ENCODE results near the gene TNFRSF4.
A peak's percentile ranks its signal among the peaks of the same experiment; 100 is the strongest.

TNFRSF4 gene

GRCh38 chr1:1232796-1233566 lies 19.0 kb upstream of the TNFRSF4 start:
- Mint-ChIP-seq H3K27me3 (no peaks in the 10 kb centered on the region), H3K9me3 (no peaks in the 10 kb centered on the region), H3K4me1 (peaks cover 29% of the 10 kb centered on the region), H3K36me3 (peaks cover 28% of the 10 kb centered on the region), H3K27ac (peak overlapping the region; percentile 6), H3K4me3 (peak overlapping the region; percentile 67)
- DNase-seq = no peak
- CTCF ChIA-PET = no interaction called here

GRCh38 chr1:1232208-1232795 lies 18.3 kb upstream of the TNFRSF4 start, which contains the start of gene B3GALT6:
Gene B3GALT6, plus strand, starts transcription at chr1:1232237. Its CDS starts 42 bp downstream, at chr1:1232279.
- CTCF ChIA-PET = no interaction called here
- Mint-ChIP-seq H3K27me3 (no peaks in the 10 kb centered on the region), H3K36me3 (peaks cover 28% of the 10 kb centered on the region), H3K9me3 (no peaks in the 10 kb centered on the region), H3K4me1 (peaks cover 29% of the 10 kb centered on the region), H3K27ac (peak within 1 kb of the TSS; percentile 92), H3K4me3 (peak within 1 kb of the TSS; percentile 95)
- DNase-seq = no peak

- H3K9me3 Mint-ChIP-seq = no peaks in the 10 kb centered on the region
- peak within 1 kb of the TSS; percentile 95 for H3K4me3 Mint-ChIP-seq
- peak within 1 kb of the TSS; percentile 92 for H3K27ac Mint-ChIP-seq
- H3K4me1 Mint-ChIP-seq = peaks cover 29% of the 10 kb centered on the region
- CTCF ChIA-PET = interaction anchor here (0.6 to 3.2 kb wide), 3 partner anchors 16 to 110 kb away, joined by 3 to 38 read pairs (median 5); no protein-coding TSS in a partner anchor
- no peaks in the 10 kb centered on the region for H3K27me3 Mint-ChIP-seq
- H3K36me3 Mint-ChIP-seq = peaks cover 28% of the 10 kb centered on the region
- DNase-seq = peak; percentile 98
These were observed 17.7 kb upstream of the TNFRSF4 start, which contains the start of gene SDF4 for GRCh38 chr1:1231400-1232207. Gene SDF4, minus strand, starts transcription at chr1:1232001. Its CDS starts 3,229 bp downstream, at chr1:1228772.

- peaks cover 30% of the 10 kb centered on the region for H3K36me3 Mint-ChIP-seq
- H3K27ac Mint-ChIP-seq = peak overlapping the region; percentile 92
- CTCF ChIA-PET = interaction anchor here (0.6 to 3.2 kb wide), 5 partner anchors 15 to 229 kb away, joined by 3 to 38 read pairs (median 4); no protein-coding TSS in a partner anchor
- no peaks in the 10 kb centered on the region for H3K9me3 Mint-ChIP-seq
- no peak for DNase-seq
- no peaks in the 10 kb centered on the region for H3K27me3 Mint-ChIP-seq
- peak overlapping the region; percentile 95 for H3K4me3 Mint-ChIP-seq
- peaks cover 29% of the 10 kb centered on the region for H3K4me1 Mint-ChIP-seq
These were observed 16.9 kb upstream of the TNFRSF4 start for GRCh38 chr1:1230656-1231399.

- DNase-seq = no peak
- CTCF ChIA-PET = interaction anchor here (0.6 to 3.2 kb wide), 3 partner anchors 108 to 228 kb away, joined by 4 to 38 read pairs (median 4); no protein-coding TSS in a partner anchor
- peak overlapping the region; percentile 38 for H3K4me3 Mint-ChIP-seq
- no peak overlapping the region for H3K27ac Mint-ChIP-seq
- no peaks in the 10 kb centered on the region for H3K27me3 Mint-ChIP-seq
- H3K9me3 Mint-ChIP-seq = no peaks in the 10 kb centered on the region
- H3K36me3 Mint-ChIP-seq = peaks cover 37% of the 10 kb centered on the region
- peaks cover 29% of the 10 kb centered on the region for H3K4me1 Mint-ChIP-seq
These were observed 15.8 kb upstream of the TNFRSF4 start for GRCh38 chr1:1229770-1230169.

- CTCF ChIA-PET = interaction anchor here (1.8 to 3.2 kb wide), 2 partner anchors 107 to 111 kb away, joined by 4 to 38 read pairs; no protein-coding TSS in a partner anchor
- Mint-ChIP-seq H3K36me3 (peaks cover 37% of the 10 kb centered on the region), H3K4me1 (peaks cover 19% of the 10 kb centered on the region), H3K9me3 (no peaks in the 10 kb centered on the region), H3K27ac (no peak overlapping the region), H3K4me3 (no peak overlapping the region), H3K27me3 (no peaks in the 10 kb centered on the region)
- DNase-seq = no peak
These were observed 14.8 kb upstream of the TNFRSF4 start for GRCh38 chr1:1228596-1229321.

- CTCF ChIA-PET = no interaction called here
- Mint-ChIP-seq H3K27ac (no peak overlapping the region), H3K4me3 (no peak overlapping the region), H3K9me3 (no peaks in the 10 kb centered on the region), H3K27me3 (no peaks in the 10 kb centered on the region), H3K36me3 (peaks cover 37% of the 10 kb centered on the region), H3K4me1 (peaks cover 14% of the 10 kb centered on the region)
- no peak for DNase-seq
These were observed 14.2 kb upstream of the TNFRSF4 start for GRCh38 chr1:1228187-1228586.

GRCh38 chr1:1227386-1227785 lies 13.4 kb upstream of the TNFRSF4 start:
- no peaks in the 10 kb centered on the region for H3K9me3 Mint-ChIP-seq

GRCh38 chr1:1226566-1227362 lies 12.8 kb upstream of the TNFRSF4 start:
- Mint-ChIP-seq H3K9me3 (no peaks in the 10 kb centered on the region), H3K27ac (no peak overlapping the region), H3K36me3 (peaks cover 46% of the 10 kb centered on the region), H3K27me3 (no peaks in the 10 kb centered on the region), H3K4me1 (peaks cover 18% of the 10 kb centered on the region), H3K4me3 (no peak overlapping the region)
- CTCF ChIA-PET = interaction anchor here (0.6 kb wide), 1 partner anchor 104 kb away, joined by 3 read pairs; no protein-coding TSS in a partner anchor
- no peak for DNase-seq

More at GRCh38 chr1:1227386-1227785, 13.4 kb upstream of the TNFRSF4 start:
- Mint-ChIP-seq H3K27ac (no peak overlapping the region), H3K36me3 (peaks cover 44% of the 10 kb centered on the region), H3K27me3 (no peaks in the 10 kb centered on the region), H3K4me1 (peaks cover 18% of the 10 kb centered on the region), H3K4me3 (no peak overlapping the region)
- no peak for DNase-seq
- CTCF ChIA-PET = no interaction called here

- no peak for DNase-seq
- Mint-ChIP-seq H3K9me3 (no peaks in the 10 kb centered on the region), H3K4me3 (no peak overlapping the region), H3K36me3 (peaks cover 49% of the 10 kb centered on the region), H3K27me3 (no peaks in the 10 kb centered on the region), H3K4me1 (peaks cover 18% of the 10 kb centered on the region), H3K27ac (no peak overlapping the region)
- CTCF ChIA-PET = interaction anchor here (0.6 kb wide), 1 partner anchor 103 kb away, joined by 3 read pairs; no protein-coding TSS in a partner anchor
These were observed 12.0 kb upstream of the TNFRSF4 start for GRCh38 chr1:1225913-1226312.

GRCh38 chr1:1225238-1225845 lies 11.4 kb upstream of the TNFRSF4 start:
- no peak for DNase-seq
- CTCF ChIA-PET = no interaction called here
- Mint-ChIP-seq H3K9me3 (no peaks in the 10 kb centered on the region), H3K4me3 (no peak overlapping the region), H3K4me1 (peaks cover 12% of the 10 kb centered on the region), H3K27me3 (no peaks in the 10 kb centered on the region), H3K27ac (no peak overlapping the region), H3K36me3 (peaks cover 50% of the 10 kb centered on the region)

- no peaks in the 10 kb centered on the region for H3K9me3 Mint-ChIP-seq
- H3K27ac Mint-ChIP-seq = no peak overlapping the region
- H3K27me3 Mint-ChIP-seq = no peaks in the 10 kb centered on the region
- no peak for DNase-seq
- peaks cover 4% of the 10 kb centered on the region for H3K4me1 Mint-ChIP-seq
- CTCF ChIA-PET = no interaction called here
- peaks cover 44% of the 10 kb centered on the region for H3K36me3 Mint-ChIP-seq
- no peak overlapping the region for H3K4me3 Mint-ChIP-seq
These were observed 9.9 kb upstream of the TNFRSF4 start for GRCh38 chr1:1223891-1224290.

All from activated naive CD4-positive, alpha-beta T cell treated with anti-CD3 and anti-CD28 coated beads, Interleukin-2, amount 10 ng/mL, durations not matched to agents 7 days and 5 days (primary cell).